SJSA1 (cell line): ENCODE measurements around the gene BCL10. TPM values are rescaled to one million over a fixed set of nuclear protein-coding genes. Genes with fewer than 3 reads are reported as not detected.

Experiments used
- DNase-seq, 2 experiments: peaks; one replicate each; pipeline ENCODE4 v3.0.0-alpha.2; 2015 to 2020; ENCODE audit warnings: low spot score in 2 of 2, low read depth in 1 of 2
- H3K27ac ChIP-seq: fragments of 250-450 bp; sonication (Bioruptor Pico); 2 replicates; pipeline ENCODE4 v1.5.1; 2020; ENCODE audit warnings: mild to moderate bottlenecking, moderate library complexity
- H3K27me3 ChIP-seq: fragments of 250-450 bp; sonication (Bioruptor Pico); replicated peaks from 2 replicates; pipeline ENCODE4 v1.5.1; 2020; ENCODE audit warnings: mild to moderate bottlenecking, moderate library complexity
- H3K36me3 ChIP-seq: fragments of 250-450 bp; sonication (Bioruptor Pico); 2 replicates; pipeline ENCODE4 v1.5.1; 2020; ENCODE audit warnings: mild to moderate bottlenecking
- H3K4me1 ChIP-seq: fragments of 250-450 bp; sonication (Bioruptor Pico); replicated peaks from 2 replicates; pipeline ENCODE4 v1.6.1; 2021; ENCODE audit warnings: mild to moderate bottlenecking
- H3K4me3 ChIP-seq: fragments of 250-450 bp; sonication (Bioruptor Pico); 2 replicates; pipeline ENCODE4 v1.5.1; 2020; ENCODE audit warnings: mild to moderate bottlenecking
- H3K9me3 ChIP-seq: fragments of 250-450 bp; sonication (Bioruptor Pico); replicated peaks from 2 replicates; pipeline ENCODE4 v1.5.1; 2020; ENCODE audit warnings: mild to moderate bottlenecking
- total RNA-seq: library from RNA; depleted of rRNA; stranded (reverse); fragments of >200 nt; shearing (Covaris generic); gene quantifications from 2 replicates; pipeline ENCODE4 v1.2.3, GENCODE V29; 2014

The BCL10 gene
- total RNA-seq, 1 experiment from 2014 or later = 31.9 TPM

DNA sequence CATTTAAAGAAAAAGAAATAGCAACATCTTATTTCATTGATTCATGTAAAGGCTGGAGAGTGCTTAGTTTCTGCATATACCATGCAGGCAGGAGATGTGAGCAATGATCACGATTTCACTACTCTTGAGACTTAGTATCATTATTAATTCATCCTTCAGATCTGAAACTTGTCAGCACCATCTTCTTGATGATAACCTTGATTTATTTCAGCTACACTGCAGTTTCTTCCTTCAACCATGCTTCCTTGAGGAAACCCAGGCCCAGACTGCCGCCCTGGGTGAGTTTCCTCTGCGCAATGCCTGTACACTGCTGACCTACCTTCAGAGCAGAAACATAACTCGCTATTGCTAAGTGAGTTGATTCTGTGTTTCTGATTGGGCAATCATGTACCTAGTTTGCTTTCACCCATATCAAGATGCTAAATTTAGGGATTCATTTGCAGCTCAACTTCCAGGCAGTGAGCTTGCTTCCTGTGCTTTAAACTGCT, 13.5 kb upstream of the BCL10 start:
- Histone ChIP-seq H3K36me3 (no peaks in the 10 kb centered on the region), H3K4me1 (peaks cover 11% of the 10 kb centered on the region), H3K27ac (no peak overlapping the region), H3K4me3 (no peak overlapping the region), H3K27me3 (no peaks in the 10 kb centered on the region), H3K9me3 (no peaks in the 10 kb centered on the region)
- DNase-seq = no peak

GRCh38 chr1:85289207-85289847, 12.9 kb upstream of the BCL10 start:
- H3K36me3 ChIP-seq = no peaks in the 10 kb centered on the region
- H3K27me3 ChIP-seq = no peaks in the 10 kb centered on the region
- H3K4me1 ChIP-seq = peaks cover 11% of the 10 kb centered on the region
- no peaks in the 10 kb centered on the region for H3K9me3 ChIP-seq
- H3K4me3 ChIP-seq = no peak overlapping the region
- no peak overlapping the region for H3K27ac ChIP-seq
- peak; percentile 51 to 69 for DNase-seq

DNA sequence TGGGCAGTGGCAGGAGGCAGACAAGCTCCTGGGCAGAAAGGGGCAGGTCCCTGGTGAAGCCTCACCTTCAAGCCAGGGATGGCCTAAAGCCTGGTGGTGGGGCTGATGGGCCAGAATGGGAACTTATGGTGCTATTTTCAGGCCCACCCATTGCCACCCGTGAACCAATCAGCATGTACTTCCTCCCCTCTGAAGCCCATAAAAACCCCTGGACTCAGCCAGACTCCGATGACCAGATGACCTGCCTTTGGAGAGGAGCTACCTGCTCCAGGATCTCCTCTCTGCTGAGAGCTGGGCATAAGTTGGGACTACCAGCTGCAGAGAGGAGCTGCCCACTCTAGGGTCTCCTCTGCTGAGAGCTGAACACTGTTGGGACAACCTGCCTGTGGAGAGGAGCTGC, 7.8 kb upstream of the BCL10 start:
- peaks cover 6% of the 10 kb centered on the region for H3K4me1 ChIP-seq
- H3K27ac ChIP-seq = no peak overlapping the region
- DNase-seq = no peak
- H3K36me3 ChIP-seq = no peaks in the 10 kb centered on the region
- no peak overlapping the region for H3K4me3 ChIP-seq
- no peaks in the 10 kb centered on the region for H3K27me3 ChIP-seq
- no peaks in the 10 kb centered on the region for H3K9me3 ChIP-seq

DNA sequence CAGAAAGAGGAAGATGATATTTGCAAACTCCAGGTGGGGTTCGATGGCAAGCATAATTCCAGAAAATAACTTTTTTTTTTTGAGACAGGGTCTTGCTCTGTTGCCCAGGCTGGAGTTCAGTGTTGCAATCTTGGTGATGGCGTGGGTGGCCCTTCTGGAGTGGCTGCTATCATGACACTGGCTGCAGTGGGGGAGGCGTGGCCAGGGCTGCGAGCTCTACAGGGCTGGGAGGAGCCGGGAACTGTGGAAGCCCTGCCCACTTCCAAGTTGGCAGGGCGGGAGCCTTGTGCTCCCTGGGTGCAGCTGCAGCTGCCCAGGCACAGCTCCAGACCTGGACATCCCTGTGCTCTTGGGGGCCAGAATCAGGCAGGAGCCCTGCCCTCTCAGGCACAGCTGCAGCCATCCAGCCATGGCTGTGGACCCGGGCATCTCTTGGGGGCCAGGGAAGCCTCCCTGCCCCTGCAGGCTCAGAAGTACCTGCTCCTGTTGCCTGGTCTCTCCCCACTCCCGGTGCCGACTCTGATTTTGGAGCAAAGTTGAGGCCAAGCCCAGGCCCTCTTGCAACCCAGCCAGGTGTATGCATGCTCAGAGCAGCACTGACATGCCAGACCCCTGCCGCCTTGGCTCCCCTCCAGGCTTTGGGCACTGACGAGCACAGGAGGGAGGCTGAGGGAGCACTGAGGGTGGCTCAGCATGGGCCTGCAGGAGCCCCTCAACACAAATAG, 7.2 kb upstream of the BCL10 start:
- H3K4me1 ChIP-seq = peaks cover 11% of the 10 kb centered on the region
- no peaks in the 10 kb centered on the region for H3K9me3 ChIP-seq
- no peaks in the 10 kb centered on the region for H3K27me3 ChIP-seq
- no peak overlapping the region for H3K4me3 ChIP-seq
- DNase-seq = peak in 1 of 2 experiments; percentile 59
- H3K27ac ChIP-seq = no peak overlapping the region
- no peaks in the 10 kb centered on the region for H3K36me3 ChIP-seq

DNA sequence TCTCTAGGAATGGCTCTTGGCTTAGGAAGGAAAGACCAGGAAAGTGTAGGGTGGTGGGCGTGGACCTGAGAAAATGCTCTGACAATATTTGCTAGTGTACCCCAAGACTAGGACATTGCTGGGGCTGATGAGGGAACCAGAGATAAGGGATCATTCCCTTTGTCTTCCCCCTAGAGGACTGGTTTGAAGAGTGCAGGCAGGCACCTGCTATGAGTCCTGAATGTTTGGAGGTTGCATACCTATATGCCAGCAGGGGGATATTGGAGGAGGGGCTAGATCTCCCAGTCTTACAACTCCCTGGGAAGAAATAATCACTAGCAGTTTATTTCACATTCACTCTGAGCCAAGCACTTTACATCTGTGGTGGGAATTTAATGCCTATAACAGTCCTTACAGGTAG, 6.0 kb upstream of the BCL10 start:
- Histone ChIP-seq H3K9me3 (no peaks in the 10 kb centered on the region), H3K27ac (no peak overlapping the region), H3K4me3 (no peak overlapping the region), H3K27me3 (no peaks in the 10 kb centered on the region), H3K4me1 (peaks cover 20% of the 10 kb centered on the region), H3K36me3 (no peaks in the 10 kb centered on the region)
- no peak for DNase-seq

DNA sequence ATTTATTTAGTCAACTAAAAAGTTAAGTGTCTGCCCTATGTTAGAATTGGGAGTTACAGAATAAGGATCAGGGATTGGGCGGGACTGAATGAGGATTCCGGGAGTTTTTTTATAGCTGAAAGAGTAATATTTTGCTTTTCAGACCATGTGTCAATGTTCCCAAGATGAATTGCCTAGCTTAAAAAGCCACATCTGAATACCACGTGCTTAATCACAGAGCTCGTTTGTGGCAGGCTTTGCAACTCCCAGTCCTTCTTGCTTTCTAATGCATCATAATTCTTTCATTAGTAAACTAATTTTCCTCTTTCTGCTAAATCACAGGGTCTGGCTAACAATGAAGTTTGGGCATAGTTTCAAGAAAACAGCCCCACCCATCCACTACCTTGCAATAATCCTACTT, 4.2 kb upstream of the BCL10 start:
- no peak for DNase-seq
- Histone ChIP-seq H3K36me3 (no peaks in the 10 kb centered on the region), H3K4me1 (peaks cover 26% of the 10 kb centered on the region), H3K27me3 (no peaks in the 10 kb centered on the region), H3K27ac (no peak overlapping the region), H3K4me3 (no peak overlapping the region), H3K9me3 (no peaks in the 10 kb centered on the region)

GRCh38 chr1:85279458-85280080, 3.1 kb upstream of the BCL10 start:
- H3K27ac ChIP-seq = peak overlapping the region; percentile 65
- H3K27me3 ChIP-seq = no peaks in the 10 kb centered on the region
- H3K4me3 ChIP-seq = no peak overlapping the region
- DNase-seq = no peak
- H3K9me3 ChIP-seq = no peaks in the 10 kb centered on the region
- peaks cover 35% of the 10 kb centered on the region for H3K4me1 ChIP-seq
- peaks cover 4% of the 10 kb centered on the region; the same call in 1 of the 2 replicates for H3K36me3 ChIP-seq

DNA sequence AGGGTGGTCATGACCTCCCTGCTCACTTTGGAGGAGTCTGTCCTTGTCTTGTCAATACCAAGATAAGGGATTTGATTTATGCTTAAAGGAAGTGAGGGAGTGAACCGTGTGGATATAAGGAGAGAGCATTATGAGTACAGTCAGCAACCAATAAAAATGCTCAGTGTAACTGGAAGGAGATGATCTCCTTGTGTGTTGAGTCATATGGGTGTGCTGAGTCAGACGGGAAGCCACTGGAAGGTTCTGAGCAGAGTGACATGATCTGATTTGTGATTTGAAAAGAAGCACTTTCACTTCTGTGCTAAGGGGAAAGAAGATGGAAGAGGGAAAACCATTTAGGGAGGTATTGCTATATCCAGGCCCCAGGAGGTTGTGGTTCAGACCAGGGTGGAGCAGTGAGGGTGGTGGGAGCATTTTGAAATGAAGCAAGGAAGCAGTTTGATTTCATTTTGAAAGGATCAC, 2.5 kb upstream of the BCL10 start:
- Histone ChIP-seq H3K27ac (peak overlapping the region; percentile 65), H3K4me1 (peaks cover 41% of the 10 kb centered on the region), H3K4me3 (peak overlapping the region; percentile 5; the same call in 1 of the 2 replicates), H3K27me3 (no peaks in the 10 kb centered on the region), H3K9me3 (no peaks in the 10 kb centered on the region), H3K36me3 (peaks cover 8% of the 10 kb centered on the region)
- DNase-seq = peak; percentile 82 to 84

- no peak overlapping the region for H3K4me3 ChIP-seq
- H3K36me3 ChIP-seq = peaks cover 18% of the 10 kb centered on the region
- H3K27me3 ChIP-seq = no peaks in the 10 kb centered on the region
- H3K27ac ChIP-seq = peak overlapping the region; percentile 65; the same call in 1 of the 2 replicates
- no peak for DNase-seq
- H3K9me3 ChIP-seq = no peaks in the 10 kb centered on the region
- H3K4me1 ChIP-seq = peaks cover 41% of the 10 kb centered on the region
These were observed 1.4 kb upstream of the BCL10 start for GRCh38 chr1:85277802-85278201.

DNA sequence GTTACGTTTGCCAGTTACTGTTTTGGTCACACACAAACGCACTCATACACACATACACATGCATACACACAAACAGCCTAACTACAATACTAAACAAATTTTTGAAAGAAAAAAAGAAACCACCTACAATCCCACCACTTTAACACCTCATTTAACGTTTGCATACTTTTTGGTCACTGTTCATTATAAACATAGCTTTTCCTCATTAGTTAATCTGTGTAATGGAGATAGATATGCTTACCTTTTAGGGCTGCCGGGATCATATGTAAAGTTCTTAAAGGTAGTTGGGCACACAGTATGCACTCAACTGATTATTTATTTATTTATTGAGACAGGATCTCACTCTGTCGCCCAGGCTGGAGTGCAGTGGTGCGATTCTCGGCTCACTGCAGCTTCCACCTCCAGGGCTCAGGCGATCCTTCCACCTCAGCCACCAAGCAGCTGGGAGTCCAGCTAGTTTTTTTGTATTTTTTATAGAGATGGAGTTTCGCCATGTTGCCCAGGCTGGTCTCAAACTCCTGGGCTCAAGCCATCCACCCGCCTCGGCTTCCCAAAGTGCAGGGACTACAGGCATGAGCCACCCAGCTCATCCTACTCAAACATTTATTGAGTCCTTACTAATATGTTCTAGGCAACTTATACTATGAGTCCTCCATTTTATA, 677 bp upstream of the BCL10 start:
- DNase-seq = no peak
- Histone ChIP-seq H3K4me1 (peaks cover 41% of the 10 kb centered on the region), H3K4me3 (peak overlapping the region; percentile 64), H3K9me3 (no peaks in the 10 kb centered on the region), H3K36me3 (peaks cover 22% of the 10 kb centered on the region), H3K27me3 (no peaks in the 10 kb centered on the region), H3K27ac (peak overlapping the region; percentile 82)

DNA sequence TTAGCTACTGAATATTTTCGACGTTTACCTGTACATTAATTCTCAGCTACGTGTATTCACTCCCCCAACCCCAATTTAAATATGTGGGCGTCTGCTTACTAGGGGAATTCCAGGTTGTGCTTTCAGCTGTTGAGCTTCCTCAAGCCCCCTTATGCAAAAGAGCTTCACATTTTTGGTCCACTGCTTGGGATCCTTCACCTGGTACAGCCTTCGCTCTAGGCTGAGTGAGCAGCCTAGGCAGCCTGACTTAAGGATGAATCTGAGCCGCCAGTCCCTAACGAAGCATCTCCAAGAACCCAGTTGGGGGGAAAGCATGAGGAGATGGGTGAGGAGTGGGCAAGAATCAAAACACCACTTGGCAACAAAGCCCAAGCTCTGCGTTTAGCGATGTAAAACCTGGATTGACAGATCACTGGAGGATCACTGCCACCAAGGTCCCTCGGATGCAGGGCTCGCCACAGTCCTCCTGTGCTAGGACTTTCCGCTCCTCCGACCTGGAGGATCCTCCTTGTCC, 674 bp downstream of the BCL10 start:
- Histone ChIP-seq H3K4me3 (peak overlapping the region; percentile 64), H3K36me3 (peaks cover 29% of the 10 kb centered on the region), H3K27me3 (no peaks in the 10 kb centered on the region), H3K4me1 (peaks cover 41% of the 10 kb centered on the region), H3K27ac (peak overlapping the region; percentile 82), H3K9me3 (no peaks in the 10 kb centered on the region)
- no peak for DNase-seq

DNA sequence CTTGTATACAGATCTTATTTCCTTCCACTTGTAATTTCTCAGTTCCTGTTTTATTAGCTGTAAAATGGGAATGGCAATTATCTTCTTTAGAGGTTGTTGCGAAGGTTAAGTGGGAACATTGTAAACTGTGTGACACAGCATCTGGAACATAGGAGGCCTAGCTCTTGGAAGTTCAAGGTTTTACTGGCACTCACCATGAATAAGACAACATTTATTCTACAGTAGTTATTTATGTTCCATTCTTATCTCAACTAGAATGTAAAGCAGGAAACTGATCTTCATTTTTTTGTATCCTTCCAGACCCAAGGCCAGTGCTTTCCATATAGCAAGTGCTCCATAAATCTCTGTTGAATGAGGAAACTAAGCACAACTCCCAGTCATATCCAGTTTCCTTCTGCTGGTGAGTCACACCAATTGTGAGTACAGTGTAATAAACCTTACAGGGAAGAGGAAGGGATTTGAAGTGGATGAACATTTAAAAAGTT, 1.4 kb downstream of the BCL10 start:
- Histone ChIP-seq H3K27me3 (no peaks in the 10 kb centered on the region), H3K36me3 (peaks cover 36% of the 10 kb centered on the region), H3K4me1 (peaks cover 41% of the 10 kb centered on the region), H3K4me3 (peak overlapping the region; percentile 64), H3K27ac (peak overlapping the region; percentile 82; the same call in 1 of the 2 replicates), H3K9me3 (no peaks in the 10 kb centered on the region)
- DNase-seq = peak in 1 of 2 experiments; percentile 62

GRCh38 chr1:85273397-85273796, 3.0 kb downstream of the BCL10 start:
- H3K27me3 ChIP-seq = no peaks in the 10 kb centered on the region
- peaks cover 53% of the 10 kb centered on the region for H3K36me3 ChIP-seq
- no peak overlapping the region for H3K4me3 ChIP-seq
- H3K9me3 ChIP-seq = no peaks in the 10 kb centered on the region
- no peak for DNase-seq
- H3K4me1 ChIP-seq = peaks cover 28% of the 10 kb centered on the region
- no peak overlapping the region for H3K27ac ChIP-seq
